Esophagus squamous epithelium (tissue), 5 donors: ENCODE measurements around the gene FNDC3A. TPM values are rescaled to one million over a fixed set of nuclear protein-coding genes. Genes with fewer than 3 reads are reported as not detected.

Source experiments
- DNase-seq: peaks from one replicate; lab custom pipeline; 2025; lab: John Stamatoyannopoulos, UW
- H3K27ac ChIP-seq, 4 donors: fragments of 200-600 bp; sonication (generic); one replicate each; pipeline ENCODE4 v1.5.1; 2016 to 2019; ENCODE audit warnings: mild to moderate bottlenecking in 1 of 4
- H3K27me3 ChIP-seq, 4 donors: fragments of 200-600 bp; sonication (generic); 1 replicate in 3 of 4; 2 replicates in 1 of 4; pipeline versions ENCODE4 v1.5.1 to v1.6.0; 2017 to 2021; ENCODE audit warnings: antibody characterized with exemption in 1 of 4
- H3K36me3 ChIP-seq, 3 donors: fragments of 200-600 bp; sonication (generic); one replicate each; pipeline ENCODE4 v1.5.1; 2016 to 2019
- H3K4me1 ChIP-seq, 3 donors: fragments of 200-600 bp; sonication (generic); one replicate each; pipeline ENCODE4 v1.5.1; 2017 to 2019
- H3K4me3 ChIP-seq, 4 donors: fragments of 200-600 bp; sonication (generic); 1 replicate in 3 of 4; 2 replicates in 1 of 4; pipeline ENCODE4 v1.5.1; 2016 to 2019; ENCODE audit warnings: mild to moderate bottlenecking in 2 of 4, moderate library complexity in 1 of 4
- H3K9me3 ChIP-seq, 3 donors: fragments of 200-600 bp; sonication (generic); one replicate each; pipeline ENCODE4 v1.5.1; 2016 to 2019
- POLR2A ChIP-seq, 4 donors: fragments of 450-650 bp; IDR thresholded peaks; one replicate each; pipeline ENCODE4 v1.6.1; 2017; ENCODE audit warnings: antibody characterized with exemption in 4 of 4, mild to moderate bottlenecking in 4 of 4, moderate library complexity in 3 of 4
- WGBS, 2 donors: methylation state at CpG; one replicate each; pipeline ENCODE4 v1.1.5; 2018; 5-methylcytosine and 5-hydroxymethylcytosine counted together
- intact Hi-C: fragments of 100-400 bp; cut with DNase I; formaldehyde crosslinking; loops from one replicate; pipeline ENCODE4 v1.15.0; 2022
- total RNA-seq, 4 donors: library from RNA; depleted of rRNA; stranded (reverse); fragments of >200 nt; gene quantifications; one replicate each; pipeline ENCODE4 v1.1.0, GENCODE V29; 2016
- TF ChIP-seq, protein P1 (sequence below), 6 experiments: fragments of 450-650 bp in 4 of 6; fragments of 200-600 bp in 2 of 6; sonication (generic) in 2 of 6; IDR thresholded peaks; one replicate each; pipeline ENCODE4 v1.5.1; 2016 to 2019; ENCODE audit warnings: antibody characterized with exemption in 6 of 6, mild to moderate bottlenecking in 4 of 6, moderate library complexity in 4 of 6
- donor health status: DM: yes; HTN: yes; CAD: no.

The FNDC3A gene
- total RNA-seq, 4 donors from 2014 or later: 10.0 to 29.8 (median 19.5) TPM

DNA sequence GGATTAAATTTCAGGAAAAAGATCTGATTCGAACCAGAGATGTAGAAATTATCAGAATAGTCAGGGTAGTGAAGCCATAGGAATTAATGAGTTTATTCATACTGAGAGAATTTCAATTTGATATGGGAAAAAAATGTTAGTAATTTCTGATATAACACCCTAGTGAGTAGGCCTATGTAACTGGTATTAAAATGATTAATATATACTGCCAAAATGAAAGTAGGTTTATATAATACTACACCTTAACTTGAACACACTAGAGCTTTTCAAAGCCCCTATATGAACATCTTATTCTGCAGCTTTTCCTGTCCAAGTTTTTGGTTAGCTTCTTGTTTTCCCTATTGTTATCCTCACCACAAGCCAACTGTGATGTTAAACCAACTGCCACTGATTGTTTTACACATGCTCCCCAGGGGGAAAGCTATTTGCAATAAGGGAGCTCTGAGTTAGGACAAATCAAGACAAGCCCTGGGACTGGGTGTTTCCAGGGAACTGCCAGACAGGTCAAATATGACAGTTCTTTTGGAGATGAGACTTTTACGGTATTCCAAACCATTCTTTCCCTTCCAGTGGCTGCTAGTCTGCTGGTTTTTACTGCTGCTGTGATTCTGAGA lies 45.3 kb downstream of the FNDC3A start:
- no peaks in the 10 kb centered on the region for H3K9me3 ChIP-seq
- H3K36me3 ChIP-seq: no peaks in the 10 kb centered on the region
- H3K4me1 ChIP-seq: peaks cover 0 to 5% (median 0%) of the 10 kb centered on the region in 3 donors
- TF ChIP-seq, protein P1, sequence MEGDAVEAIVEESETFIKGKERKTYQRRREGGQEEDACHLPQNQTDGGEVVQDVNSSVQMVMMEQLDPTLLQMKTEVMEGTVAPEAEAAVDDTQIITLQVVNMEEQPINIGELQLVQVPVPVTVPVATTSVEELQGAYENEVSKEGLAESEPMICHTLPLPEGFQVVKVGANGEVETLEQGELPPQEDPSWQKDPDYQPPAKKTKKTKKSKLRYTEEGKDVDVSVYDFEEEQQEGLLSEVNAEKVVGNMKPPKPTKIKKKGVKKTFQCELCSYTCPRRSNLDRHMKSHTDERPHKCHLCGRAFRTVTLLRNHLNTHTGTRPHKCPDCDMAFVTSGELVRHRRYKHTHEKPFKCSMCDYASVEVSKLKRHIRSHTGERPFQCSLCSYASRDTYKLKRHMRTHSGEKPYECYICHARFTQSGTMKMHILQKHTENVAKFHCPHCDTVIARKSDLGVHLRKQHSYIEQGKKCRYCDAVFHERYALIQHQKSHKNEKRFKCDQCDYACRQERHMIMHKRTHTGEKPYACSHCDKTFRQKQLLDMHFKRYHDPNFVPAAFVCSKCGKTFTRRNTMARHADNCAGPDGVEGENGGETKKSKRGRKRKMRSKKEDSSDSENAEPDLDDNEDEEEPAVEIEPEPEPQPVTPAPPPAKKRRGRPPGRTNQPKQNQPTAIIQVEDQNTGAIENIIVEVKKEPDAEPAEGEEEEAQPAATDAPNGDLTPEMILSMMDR (IDR thresholded peaks at IDR 0.05): no peak
- no peak for TF ChIP-seq POLR2A (IDR thresholded peaks at IDR 0.05)
- intact Hi-C loops: no loop called here
- H3K27ac ChIP-seq: no peak overlapping the region
- no peak overlapping the region for H3K4me3 ChIP-seq
- DNase-seq: no peak
- no peaks in the 10 kb centered on the region for H3K27me3 ChIP-seq
- 62 to 63% methylated on average over 2 of the region's 2 CpGs for WGBS, 2 donors

- Histone ChIP-seq H3K36me3 (no peaks in the 10 kb centered on the region), H3K9me3 (no peaks in the 10 kb centered on the region), H3K27ac (no peak overlapping the region), H3K4me3 (no peak overlapping the region), H3K27me3 (no peaks in the 10 kb centered on the region), H3K4me1 (peaks cover 0 to 5% (median 0%) of the 10 kb centered on the region in 3 donors)
- 70 to 89% methylated on average over 1 of the region's 1 CpG for WGBS, 2 donors
- no peak for TF ChIP-seq POLR2A (IDR thresholded peaks at IDR 0.05)
- intact Hi-C loops: no loop called here
- DNase-seq: no peak
Measured at GRCh38 chr13:49021953-49022352, 46.2 kb downstream of the FNDC3A start.

- H3K36me3 ChIP-seq: no peaks in the 10 kb centered on the region
- DNase-seq: no peak
- no peak overlapping the region for H3K27ac ChIP-seq
- TF ChIP-seq POLR2A (IDR thresholded peaks at IDR 0.05): no peak
- TF ChIP-seq, protein P1 (IDR thresholded peaks at IDR 0.05): no peak
- 79 to 86% methylated on average over 2 of the region's 2 CpGs for WGBS, 2 donors
- H3K27me3 ChIP-seq: no peaks in the 10 kb centered on the region
- H3K4me3 ChIP-seq: no peak overlapping the region
- no peaks in the 10 kb centered on the region for H3K9me3 ChIP-seq
- intact Hi-C loops: no loop called here
- H3K4me1 ChIP-seq: peaks cover 0 to 5% (median 0%) of the 10 kb centered on the region in 3 donors
Measured at GRCh38 chr13:49022472-49023144, 46.9 kb downstream of the FNDC3A start.

DNA sequence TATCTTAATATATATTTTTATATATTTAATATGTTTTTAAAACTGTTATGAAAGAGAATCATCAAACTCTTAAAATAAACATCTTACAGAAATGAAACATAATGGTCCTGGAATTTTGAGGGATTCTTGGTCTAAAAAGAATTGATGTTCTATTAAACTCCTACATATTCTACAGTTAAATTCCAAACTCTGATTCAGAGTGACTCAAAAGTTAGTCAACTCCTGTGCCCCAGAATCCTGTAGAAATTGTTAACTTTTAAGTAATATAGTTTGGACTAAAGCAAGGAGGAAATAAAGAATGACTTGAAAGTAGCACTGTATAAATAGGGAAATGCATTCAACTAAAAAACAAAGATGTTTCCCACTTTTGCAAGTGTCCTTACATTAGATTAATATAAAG lies 47.7 kb downstream of the FNDC3A start:
- no peaks in the 10 kb centered on the region for H3K36me3 ChIP-seq
- H3K27ac ChIP-seq: no peak overlapping the region
- H3K27me3 ChIP-seq: no peaks in the 10 kb centered on the region
- intact Hi-C loops: no loop called here
- H3K4me3 ChIP-seq: no peak overlapping the region
- TF ChIP-seq, protein P1 (IDR thresholded peaks at IDR 0.05): no peak
- TF ChIP-seq POLR2A (IDR thresholded peaks at IDR 0.05): no peak
- H3K9me3 ChIP-seq: no peaks in the 10 kb centered on the region
- DNase-seq: no peak
- peaks cover 0 to 5% (median 0%) of the 10 kb centered on the region in 3 donors for H3K4me1 ChIP-seq

GRCh38 chr13:49026851-49027250 lies 51.1 kb downstream of the FNDC3A start:
- Histone ChIP-seq H3K27ac (no peak overlapping the region), H3K36me3 (no peaks in the 10 kb centered on the region), H3K4me1 (no peaks in the 10 kb centered on the region), H3K9me3 (no peaks in the 10 kb centered on the region), H3K27me3 (no peaks in the 10 kb centered on the region), H3K4me3 (no peak overlapping the region)
- no peak for DNase-seq
- TF ChIP-seq POLR2A (IDR thresholded peaks at IDR 0.05): no peak
- TF ChIP-seq, protein P1 (IDR thresholded peaks at IDR 0.05): no peak
- intact Hi-C loops: no loop called here
- WGBS, 2 donors: 4 to 80% methylated on average over 1 of the region's 1 CpG
